Uterus (tissue), 2 donors: Measurements from ENCODE around the gene TOP3B.

Experiments
- POLR2A ChIP-seq, 2 donors: fragments of 450-650 bp; IDR thresholded peaks; one replicate each; pipeline ENCODE4 v1.6.1; 2016; ENCODE audit warnings: antibody characterized with exemption in 2 of 2, mild to moderate bottlenecking in 1 of 2, moderate library complexity in 1 of 2
- TF ChIP-seq, protein P1 (sequence below), 4 experiments: fragments of 200-600 bp in 2 of 4; fragments of 450-650 bp in 2 of 4; sonication (generic) in 2 of 4; IDR thresholded peaks; one replicate each; pipeline ENCODE4 v1.5.1; 2016 to 2019; ENCODE audit warnings: antibody characterized with exemption in 4 of 4, mild to moderate bottlenecking in 2 of 4, moderate library complexity in 1 of 4

GRCh38 chr22:21974058-21974649, 8.4 kb downstream of the TOP3B start:
- TF ChIP-seq, protein P1, sequence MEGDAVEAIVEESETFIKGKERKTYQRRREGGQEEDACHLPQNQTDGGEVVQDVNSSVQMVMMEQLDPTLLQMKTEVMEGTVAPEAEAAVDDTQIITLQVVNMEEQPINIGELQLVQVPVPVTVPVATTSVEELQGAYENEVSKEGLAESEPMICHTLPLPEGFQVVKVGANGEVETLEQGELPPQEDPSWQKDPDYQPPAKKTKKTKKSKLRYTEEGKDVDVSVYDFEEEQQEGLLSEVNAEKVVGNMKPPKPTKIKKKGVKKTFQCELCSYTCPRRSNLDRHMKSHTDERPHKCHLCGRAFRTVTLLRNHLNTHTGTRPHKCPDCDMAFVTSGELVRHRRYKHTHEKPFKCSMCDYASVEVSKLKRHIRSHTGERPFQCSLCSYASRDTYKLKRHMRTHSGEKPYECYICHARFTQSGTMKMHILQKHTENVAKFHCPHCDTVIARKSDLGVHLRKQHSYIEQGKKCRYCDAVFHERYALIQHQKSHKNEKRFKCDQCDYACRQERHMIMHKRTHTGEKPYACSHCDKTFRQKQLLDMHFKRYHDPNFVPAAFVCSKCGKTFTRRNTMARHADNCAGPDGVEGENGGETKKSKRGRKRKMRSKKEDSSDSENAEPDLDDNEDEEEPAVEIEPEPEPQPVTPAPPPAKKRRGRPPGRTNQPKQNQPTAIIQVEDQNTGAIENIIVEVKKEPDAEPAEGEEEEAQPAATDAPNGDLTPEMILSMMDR (IDR thresholded peaks at IDR 0.05), result no peak
- TF ChIP-seq POLR2A (IDR thresholded peaks at IDR 0.05), result no peak
